ENCODE results near the gene LEFTY1.

Gene LEFTY1

GRCh38 chr1:225868631-225869330 is 20.2 kb downstream of the LEFTY1 start:
- DNase-seq: no peak

GRCh38 chr1:225866981-225867380 is 22.0 kb downstream of the LEFTY1 start:
- no peak for DNase-seq

GRCh38 chr1:225866061-225866837 is 22.7 kb downstream of the LEFTY1 start:
- no peak for DNase-seq

- no peak for DNase-seq
Observed at GRCh38 chr1:225865514-225865913, 23.4 kb downstream of the LEFTY1 start.

GRCh38 chr1:225863167-225863566 is 25.8 kb downstream of the LEFTY1 start:
- DNase-seq: no peak

- DNase-seq: no peak
Observed at GRCh38 chr1:225862581-225862950, 26.4 kb downstream of the LEFTY1 start.

- DNase-seq: no peak
Observed at GRCh38 chr1:225861834-225862580, 26.9 kb downstream of the LEFTY1 start.

GRCh38 chr1:225860876-225861441 is 28.0 kb downstream of the LEFTY1 start:
- DNase-seq: no peak

- no peak for DNase-seq
Observed at GRCh38 chr1:225860107-225860506, 28.8 kb downstream of the LEFTY1 start.

- no peak for DNase-seq
Observed at GRCh38 chr1:225859151-225859550, 29.8 kb downstream of the LEFTY1 start.

- DNase-seq: no peak
Observed at GRCh38 chr1:225857256-225857655, 31.7 kb downstream of the LEFTY1 start.

- DNase-seq: no peak
Observed at GRCh38 chr1:225855503-225856300, 33.2 kb downstream of the LEFTY1 start.

- no peak for DNase-seq
Observed at GRCh38 chr1:225853441-225853840, 35.5 kb downstream of the LEFTY1 start.

- no peak for DNase-seq
Observed at GRCh38 chr1:225852413-225853124, 36.4 kb downstream of the LEFTY1 start.

- DNase-seq: no peak
Observed at GRCh38 chr1:225851805-225852204, 37.1 kb downstream of the LEFTY1 start.

- DNase-seq: no peak
Observed at GRCh38 chr1:225850370-225850769, 38.6 kb downstream of the LEFTY1 start.

- no peak for DNase-seq
Observed at GRCh38 chr1:225849925-225850324, 39.0 kb downstream of the LEFTY1 start.

- DNase-seq: no peak
Observed at GRCh38 chr1:225848030-225848955, 40.7 kb downstream of the LEFTY1 start.

- DNase-seq: no peak
Observed at GRCh38 chr1:225847610-225848009, 41.3 kb downstream of the LEFTY1 start.

Data from kidney glomerular epithelial cell (primary cell).